Measurements from ENCODE around the gene SERTM1. TPM values are rescaled to one million over a fixed set of nuclear protein-coding genes. Genes with fewer than 3 reads are reported as not detected.

The SERTM1 gene
- polyA plus RNA-seq, 2 of the 4 experiments (the other 2 are of a cell fraction) = not detected

- 41% methylated on average over 2 of the region's 2 CpGs for WGBS (ENCODE audit: missing lambda C conversion rate)
- no peak overlapping the region for H3K4me3 ChIP-seq
- TF ChIP-seq JUN (IDR thresholded peaks at IDR 0.05) (no peak), MAX (IDR thresholded peaks at IDR 0.05) (no peak), TFCP2L1 (CRISPR knock-in tag; IDR thresholded peaks at IDR 0.05) (no peak), NPAS2 (CRISPR knock-in tag; IDR thresholded peaks at IDR 0.05; ENCODE audit: borderline replicate concordance) (no peak), SMC3 (IDR thresholded peaks at IDR 0.05) (no peak)
- H3K4me1 ChIP-seq = no peaks in the 10 kb centered on the region
- no peaks in the 10 kb centered on the region for H3K9me3 ChIP-seq
- CTCF ChIA-PET = no interaction called here
- POLR2A ChIA-PET = no interaction called here
- H3K4me2 ChIP-seq = no peak overlapping the region
- no peak overlapping the region for H3K27ac ChIP-seq
- DNase-seq (ENCODE audit: low read depth in 1 of 2, low spot score in 1 of 2) (no peak), FAIRE-seq (no peak), ATAC-seq (no peak)
Observed at GRCh38 chr13:36630181-36630803, 43.5 kb upstream of the SERTM1 start.

- H3K27ac ChIP-seq = no peak overlapping the region
- no peak overlapping the region for H3K4me2 ChIP-seq
- H3K4me3 ChIP-seq = no peak overlapping the region
- ChIA-PET CTCF (no interaction called here), POLR2A (no interaction called here)
- no peak for DNase-seq (ENCODE audit: low read depth in 1 of 2, low spot score in 1 of 2)
- ATAC-seq = no peak
- FAIRE-seq = no peak
- no peaks in the 10 kb centered on the region for H3K4me1 ChIP-seq
- TF ChIP-seq POLR2AphosphoS2 (conservative IDR thresholded peaks at IDR 0.05; ENCODE audit: low read length) = no peak
- TF ChIP-seq RARB (CRISPR knock-in tag; IDR thresholded peaks at IDR 0.05) = no peak
- TF ChIP-seq CBX2 (IDR thresholded peaks at IDR 0.05; ENCODE audit: borderline replicate concordance, low read depth) = no peak
- TF ChIP-seq JUNB (IDR thresholded peaks at IDR 0.05) = no peak
- no peak for TF ChIP-seq CTCF (IDR thresholded peaks at IDR 0.05)
- TF ChIP-seq NPAS2 (CRISPR knock-in tag; IDR thresholded peaks at IDR 0.05; ENCODE audit: borderline replicate concordance) = no peak
- no peak for TF ChIP-seq HES2 (IDR thresholded peaks at IDR 0.05)
- TF ChIP-seq KDM1A (IDR thresholded peaks at IDR 0.05; ENCODE audit: low read depth) = no peak
- TF ChIP-seq MAFK (IDR thresholded peaks at IDR 0.05; ENCODE audit: partially characterized antibody) = no peak
- no peaks in the 10 kb centered on the region for H3K9me3 ChIP-seq
- WGBS (ENCODE audit: missing lambda C conversion rate) = 0% methylated on average over 1 of the region's 1 CpG
Observed at GRCh38 chr13:36639610-36640009, 34.2 kb upstream of the SERTM1 start.

GRCh38 chr13:36650611-36651010, 23.2 kb upstream of the SERTM1 start:
- 9% methylated on average over 1 of the region's 1 CpG for WGBS (ENCODE audit: missing lambda C conversion rate)
- POLR2A ChIA-PET = no interaction called here

More at GRCh38 chr13:36650611-36651010, 23.2 kb upstream of the SERTM1 start:
- no peaks in the 10 kb centered on the region for H3K9me3 ChIP-seq
- no peak for ATAC-seq
- H3K4me1 ChIP-seq = no peaks in the 10 kb centered on the region
- H3K4me2 ChIP-seq = no peak overlapping the region
- no peak overlapping the region for H3K4me3 ChIP-seq
- no peak for TF ChIP-seq POLR2AphosphoS2 (conservative IDR thresholded peaks at IDR 0.05; ENCODE audit: low read length)
- no peak for TF ChIP-seq CBX2 (IDR thresholded peaks at IDR 0.05; ENCODE audit: borderline replicate concordance, low read depth)
- no peak for TF ChIP-seq BHLHE40 (IDR thresholded peaks at IDR 0.05; ENCODE audit: low read depth, low read length)
- no peak for TF ChIP-seq JUN (IDR thresholded peaks at IDR 0.05)
- no peak for TF ChIP-seq GATA3 (IDR thresholded peaks at IDR 0.05; ENCODE audit: borderline replicate concordance)
- TF ChIP-seq ZNF302 (CRISPR knock-in tag; IDR thresholded peaks at IDR 0.05) = no peak
- TF ChIP-seq E2F6 (IDR thresholded peaks at IDR 0.05; ENCODE audit: borderline replicate concordance, low read depth) = no peak
- TF ChIP-seq MAZ (IDR thresholded peaks at IDR 0.05; ENCODE audit: borderline replicate concordance, low read depth, low read length) = no peak
- TF ChIP-seq CBX8 (IDR thresholded peaks at IDR 0.05) = no peak
- no peak for TF ChIP-seq CHD2 (IDR thresholded peaks at IDR 0.05; ENCODE audit: low read length, partially characterized antibody)
- no peak for TF ChIP-seq RCOR1 (IDR thresholded peaks at IDR 0.05; ENCODE audit: low read depth, low read length)
- CTCF ChIA-PET = no interaction called here
- no peak for DNase-seq (ENCODE audit: low read depth in 1 of 2, low spot score in 1 of 2)
- H3K27ac ChIP-seq = no peak overlapping the region
- no peak for FAIRE-seq
